ENCODE results near the gene SCRN2.

DNA sequence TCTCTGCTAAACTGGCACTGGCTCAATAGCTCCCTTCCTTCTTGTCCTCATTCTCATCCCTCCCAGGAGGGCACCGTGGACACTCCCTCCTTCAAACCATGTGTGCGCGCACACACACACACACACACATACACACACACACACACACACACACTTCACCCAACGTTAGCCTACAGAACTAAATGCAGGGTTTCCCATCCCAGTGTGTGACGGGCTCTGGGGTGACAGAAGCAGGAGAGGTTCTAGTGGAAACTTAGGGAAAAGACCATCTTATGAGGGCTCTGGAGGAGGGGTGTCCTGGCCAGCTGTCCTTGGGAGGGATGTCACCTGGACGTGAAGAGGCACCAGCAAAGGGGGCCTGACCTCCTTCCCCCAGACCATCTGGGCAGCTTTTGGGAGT, 39.2 kb downstream of the SCRN2 start:
- TF ChIP-seq, protein P1, sequence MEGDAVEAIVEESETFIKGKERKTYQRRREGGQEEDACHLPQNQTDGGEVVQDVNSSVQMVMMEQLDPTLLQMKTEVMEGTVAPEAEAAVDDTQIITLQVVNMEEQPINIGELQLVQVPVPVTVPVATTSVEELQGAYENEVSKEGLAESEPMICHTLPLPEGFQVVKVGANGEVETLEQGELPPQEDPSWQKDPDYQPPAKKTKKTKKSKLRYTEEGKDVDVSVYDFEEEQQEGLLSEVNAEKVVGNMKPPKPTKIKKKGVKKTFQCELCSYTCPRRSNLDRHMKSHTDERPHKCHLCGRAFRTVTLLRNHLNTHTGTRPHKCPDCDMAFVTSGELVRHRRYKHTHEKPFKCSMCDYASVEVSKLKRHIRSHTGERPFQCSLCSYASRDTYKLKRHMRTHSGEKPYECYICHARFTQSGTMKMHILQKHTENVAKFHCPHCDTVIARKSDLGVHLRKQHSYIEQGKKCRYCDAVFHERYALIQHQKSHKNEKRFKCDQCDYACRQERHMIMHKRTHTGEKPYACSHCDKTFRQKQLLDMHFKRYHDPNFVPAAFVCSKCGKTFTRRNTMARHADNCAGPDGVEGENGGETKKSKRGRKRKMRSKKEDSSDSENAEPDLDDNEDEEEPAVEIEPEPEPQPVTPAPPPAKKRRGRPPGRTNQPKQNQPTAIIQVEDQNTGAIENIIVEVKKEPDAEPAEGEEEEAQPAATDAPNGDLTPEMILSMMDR (IDR thresholded peaks at IDR 0.05): no peak
- TF ChIP-seq EZH2 (IDR thresholded peaks at IDR 0.05) (no peak), EZH2phosphoT487 (IDR thresholded peaks at IDR 0.05) (no peak)
